IMR-90 (cell line): ENCODE results near the gene OFD1. TPM values are rescaled to one million over a fixed set of nuclear protein-coding genes. Genes with fewer than 3 reads are reported as not detected.

Experiments used
- ATAC-seq: fragments of 200-7000 bp; cut with Tn5 transposase; 2 replicates; pipeline ENCODE4 v1.9.1; 2020; ENCODE audit warnings: low read depth, mild to moderate bottlenecking, moderate library complexity
- BruUV-seq: library from RNA; stranded (reverse); fragments of 400-500 nt; replicated peaks from 2 replicates; lab custom pipeline; 2021; lab: Mats Ljungman, UMichigan
- CTCF ChIA-PET: fragments of 300-600 bp; formaldehyde crosslinking; extraction: SDS; loops from one replicate; lab custom pipeline; 2021; ENCODE audit warnings: antibody characterized with exemption; lab: Yijun Ruan, JAX
- POLR2A ChIA-PET: fragments of 300-600 bp; sonication (Branson Sonifier 250); formaldehyde crosslinking; loops from one replicate; lab custom pipeline; 2022; ENCODE audit warnings: antibody characterized with exemption; ENCODE audit not compliant: unreplicated experiment; lab: Charles Lee
- DNase-seq: peaks from one replicate; pipeline ENCODE4 v3.0.0; 2013
- H2AFZ ChIP-seq: replicated peaks from 2 replicates; pipeline ENCODE3; 2013; ENCODE audit warnings: low read length, mild to moderate bottlenecking; ENCODE audit not compliant: poor library complexity
- H2AK5ac ChIP-seq: 2 replicates; pipeline ENCODE4 v1.6.1; 2013; ENCODE audit warnings: low read depth, low read length, inconsistent platforms
- H2AK9ac ChIP-seq: replicated peaks from 2 replicates; pipeline ENCODE3; 2013; ENCODE audit warnings: mild to moderate bottlenecking, low read depth, low read length, moderate library complexity; ENCODE audit not compliant: poor library complexity
- H2BK120ac ChIP-seq: 2 replicates; pipeline ENCODE4 v1.6.1; 2013; ENCODE audit warnings: low read depth, low read length, inconsistent platforms
- H2BK15ac ChIP-seq: 3 replicates; pipeline ENCODE4 v1.6.1; 2013; ENCODE audit warnings: low read depth, low read length, inconsistent platforms
- H2BK20ac ChIP-seq: 2 replicates; pipeline ENCODE4 v1.6.1; 2013; ENCODE audit warnings: low read depth, mild to moderate bottlenecking, inconsistent platforms, low read length, moderate library complexity
- H2BK5ac ChIP-seq: 2 replicates; pipeline ENCODE4 v1.6.1; 2013; ENCODE audit warnings: mild to moderate bottlenecking, low read depth, low read length, inconsistent platforms; ENCODE audit not compliant: poor library complexity, severe bottlenecking
- H3K14ac ChIP-seq: replicated peaks from 2 replicates; pipeline ENCODE4 v1.6.1; 2013; ENCODE audit warnings: low read depth, low read length, inconsistent platforms
- H3K18ac ChIP-seq: 2 replicates; pipeline ENCODE4 v1.6.1; 2013; ENCODE audit warnings: low read depth, low read length, control low read depth
- H3K23ac ChIP-seq: 2 replicates; pipeline ENCODE4 v1.6.1; 2013; ENCODE audit warnings: low read depth, low read length, inconsistent platforms
- H3K27ac ChIP-seq: 2 replicates; pipeline ENCODE4 v1.5.1; 2013; ENCODE audit warnings: mild to moderate bottlenecking, control low read depth, low read length; ENCODE audit not compliant: insufficient read depth
- H3K27me3 ChIP-seq: 2 replicates; pipeline ENCODE4 v1.6.1; 2013; ENCODE audit warnings: low read length; ENCODE audit not compliant: control insufficient read depth, insufficient read depth
- H3K36me3 ChIP-seq: 2 replicates; pipeline ENCODE4 v1.6.1; 2013; ENCODE audit warnings: low read length, mixed read lengths; ENCODE audit not compliant: control insufficient read depth, insufficient read depth
- H3K4ac ChIP-seq: 2 replicates; pipeline ENCODE4 v1.6.1; 2013; ENCODE audit warnings: low read depth, low read length, inconsistent platforms
- H3K4me1 ChIP-seq: 2 replicates; pipeline ENCODE4 v1.6.1; 2013; ENCODE audit warnings: low read length, mixed read lengths; ENCODE audit not compliant: control insufficient read depth, insufficient read depth
- H3K4me2 ChIP-seq: 2 replicates; pipeline ENCODE4 v1.6.1; 2013; ENCODE audit warnings: low read depth, mild to moderate bottlenecking, control low read depth, low read length, moderate library complexity
- H3K4me3 ChIP-seq: 2 replicates; pipeline ENCODE4 v1.5.1; 2013; ENCODE audit warnings: low read depth, mild to moderate bottlenecking, control low read depth, low read length, moderate library complexity; ENCODE audit not compliant: insufficient read depth
- H3K56ac ChIP-seq: 2 replicates; pipeline ENCODE4 v1.6.1; 2013; ENCODE audit warnings: low read length, inconsistent platforms; ENCODE audit not compliant: insufficient read depth; ENCODE audit errors: extremely low read depth
- H3K79me1 ChIP-seq, 2 experiments: 2 replicates each; pipeline ENCODE4 v1.6.1; 2013; ENCODE audit warnings: low read length in 2 of 2, inconsistent platforms in 1 of 2, low read depth in 1 of 2
- H3K9ac ChIP-seq: 2 replicates; pipeline ENCODE4 v1.6.1; 2013; ENCODE audit warnings: low read depth, low read length, control low read depth
- H3K9me1 ChIP-seq: 2 replicates; pipeline ENCODE4 v1.6.1; 2013; ENCODE audit warnings: low read length, inconsistent platforms; ENCODE audit not compliant: insufficient read depth
- H3K9me3 ChIP-seq: 2 replicates; pipeline ENCODE4 v1.6.1; 2013; ENCODE audit warnings: low read length; ENCODE audit not compliant: control insufficient read depth, insufficient read depth
- H4K20me1 ChIP-seq: 2 replicates; pipeline ENCODE4 v1.6.1; 2013; ENCODE audit warnings: low read length, inconsistent platforms; ENCODE audit not compliant: insufficient read depth
- H4K5ac ChIP-seq: 2 replicates; pipeline ENCODE4 v1.6.1; 2013; ENCODE audit warnings: mild to moderate bottlenecking, low read depth, low read length, control low read depth
- H4K8ac ChIP-seq, 2 experiments: 2 replicates each; pipeline ENCODE4 v1.6.1; 2013; ENCODE audit warnings: low read depth in 2 of 2, low read length in 2 of 2, control low read depth in 1 of 2, inconsistent platforms in 1 of 2
- H4K91ac ChIP-seq: 2 replicates; pipeline ENCODE4 v1.6.1; 2013; ENCODE audit warnings: low read depth, low read length, inconsistent platforms; ENCODE audit not compliant: insufficient read depth
- MAZ ChIP-seq: IDR thresholded peaks from 2 replicates; pipeline ENCODE4 v1.6.1; 2012; ENCODE audit warnings: low read depth, mild to moderate bottlenecking, low read length, improper control_type of control experiment, moderate library complexity, borderline replicate concordance
- RCOR1 ChIP-seq: IDR thresholded peaks from 2 replicates; pipeline ENCODE4 v1.6.1; 2012; ENCODE audit warnings: mild to moderate bottlenecking, low read length, improper control_type of control experiment; ENCODE audit not compliant: insufficient replicate concordance
- WGBS, 2 experiments: methylation state at CpG; one replicate each; pipeline versions ENCODE4 v1.1.5 to v1.1.7; 2013; ENCODE audit warnings: missing lambda C conversion rate in 2 of 2; ENCODE audit not compliant: insufficient read length in 1 of 2; ENCODE audit errors: extremely low coverage in 2 of 2; 5-methylcytosine and 5-hydroxymethylcytosine counted together
- dilution Hi-C: fragments of 300-500 bp; cut with HindIII; formaldehyde crosslinking; loops from one replicate; pipeline ENCODE4 v1.14.3; 2018; ENCODE audit warnings: low sequenced_read_pairs; ENCODE audit not compliant: unreplicated experiment
- in situ Hi-C: fragments of 300-500 bp; cut with MboI; formaldehyde crosslinking; loops from 3 replicates; pipeline ENCODE4 v1.14.3; 2019; ENCODE audit warnings: low sequenced_read_pairs, inconsistent platforms, mixed read lengths
- intact Hi-C: fragments of 100-400 bp; cut with micrococcal nuclease; formaldehyde crosslinking; loops from 2 replicates; pipeline ENCODE4 v1.10.0; 2022
- polyA plus RNA-seq, 3 experiments: library from polyadenylated mRNA; depleted of rRNA; stranded (reverse); fragments of >200 nt; gene quantifications; 2 replicates each; pipeline ENCODE4 v1.2.3, GENCODE V29; 2012; ENCODE audit warnings: low replicate concordance in 1 of 3
- total RNA-seq: library from RNA; depleted of rRNA; stranded (reverse); fragments of >200 nt; gene quantifications from 2 replicates; pipeline ENCODE4 v1.2.3, GENCODE V29; 2012

OFD1 gene
- total and polyA plus RNA-seq, 2 of the 4 experiments (the other 2 are of a cell fraction) = 8.4 to 8.6 TPM

DNA sequence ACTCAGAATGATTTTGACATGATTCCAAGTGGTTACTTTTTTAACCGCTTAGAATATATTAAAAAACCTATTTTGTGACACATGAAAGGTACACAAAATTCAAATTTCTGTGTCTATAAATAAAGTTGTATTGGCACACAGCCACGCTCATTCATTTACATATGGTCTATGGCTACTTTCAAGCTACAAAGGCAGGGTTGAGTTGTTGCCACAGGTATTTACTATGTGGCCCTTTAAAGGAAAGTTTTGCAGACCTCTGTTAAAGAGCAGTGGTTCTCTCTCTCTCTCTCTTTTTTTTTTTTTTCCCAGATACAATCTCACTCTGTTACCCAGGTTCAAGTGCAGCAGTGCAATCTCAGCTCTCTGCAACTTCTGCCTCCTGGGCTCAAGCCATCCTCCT, 59.3 kb downstream of the OFD1 start:
- no CpG with 5 or more reads among the region's 2 CpGs for WGBS, 2 experiments
- no peak overlapping the region for H3K14ac ChIP-seq
- ATAC-seq = no peak
- no TSS peak for BruUV-seq
- no peaks in the 10 kb centered on the region for H4K20me1 ChIP-seq
- H2BK15ac ChIP-seq = no peak overlapping the region
- H2BK5ac ChIP-seq = no peak overlapping the region
- no peak overlapping the region for H2AK5ac ChIP-seq
- DNase-seq = no peak
- in situ Hi-C loops = no loop called here
- no peaks in the 10 kb centered on the region for H3K4me1 ChIP-seq
- TF ChIP-seq RCOR1 (no peak), MAZ (no peak)
- no peak overlapping the region for H3K23ac ChIP-seq
- intact Hi-C loops = no loop called here
- no peaks in the 10 kb centered on the region for H3K9me1 ChIP-seq
- H3K9ac ChIP-seq = no peak overlapping the region
- H3K4me3 ChIP-seq = no peak overlapping the region
- no peak overlapping the region for H3K56ac ChIP-seq
- no peak overlapping the region for H3K4me2 ChIP-seq
- H3K27me3 ChIP-seq = peaks cover 24% of the 10 kb centered on the region
- no peak overlapping the region for H4K8ac ChIP-seq
- H4K91ac ChIP-seq = no peak overlapping the region
- no peaks in the 10 kb centered on the region for H3K9me3 ChIP-seq
- H2BK120ac ChIP-seq = no peak overlapping the region
- no peak overlapping the region for H2BK20ac ChIP-seq
- dilution Hi-C loops = no loop called here
- no peaks in the 10 kb centered on the region for H3K36me3 ChIP-seq
- H4K5ac ChIP-seq = no peak overlapping the region
- H3K4ac ChIP-seq = no peak overlapping the region
- H3K27ac ChIP-seq = no peak overlapping the region
- no peak overlapping the region for H2AK9ac ChIP-seq
- ChIA-PET POLR2A (no interaction called here), CTCF (interaction anchor here (0.7 kb wide), 1 partner anchor 14 kb away, joined by 4 read pairs; no protein-coding TSS in a partner anchor)
- H3K18ac ChIP-seq = no peak overlapping the region
- no peak overlapping the region for H2AFZ ChIP-seq
- no peaks in the 10 kb centered on the region for H3K79me1 ChIP-seq
